ENCODE results near the gene RAD9A.

RAD9A gene

GRCh38 chr11:67434395-67434881 lies 42.7 kb downstream of the RAD9A start:
- DNase-seq (ENCODE audit: low read depth) = no peak
- no peak overlapping the region for H3K4me3 ChIP-seq (ENCODE audit: low read depth, low read length)

GRCh38 chr11:67435031-67435726 lies 43.4 kb downstream of the RAD9A start:
- H3K4me3 ChIP-seq (ENCODE audit: low read depth, low read length) = no peak overlapping the region
- no peak for DNase-seq (ENCODE audit: low read depth)

GRCh38 chr11:67435727-67436458 lies 44.1 kb downstream of the RAD9A start:
- no peak overlapping the region for H3K4me3 ChIP-seq (ENCODE audit: low read depth, low read length)
- no peak for DNase-seq (ENCODE audit: low read depth)

GRCh38 chr11:67436459-67437081 lies 44.8 kb downstream of the RAD9A start:
- no peak overlapping the region for H3K4me3 ChIP-seq (ENCODE audit: low read depth, low read length)
- DNase-seq (ENCODE audit: low read depth) = no peak

- DNase-seq (ENCODE audit: low read depth) = no peak
- H3K4me3 ChIP-seq (ENCODE audit: low read depth, low read length) = no peak within 1 kb of the TSS
Measured at GRCh38 chr11:67437082-67437808, 45.5 kb downstream of the RAD9A start, which contains the start of gene PTPRCAP. Gene PTPRCAP (minus strand): TSS chr11:67437682. CDS start chr11:67437619, 63 bp downstream.

- H3K4me3 ChIP-seq (ENCODE audit: low read depth, low read length) = no peak overlapping the region
- no peak for DNase-seq (ENCODE audit: low read depth)
Measured at GRCh38 chr11:67437809-67438157, 46.0 kb downstream of the RAD9A start.

GRCh38 chr11:67438158-67438902 lies 46.5 kb downstream of the RAD9A start:
- H3K4me3 ChIP-seq (ENCODE audit: low read depth, low read length) = no peak overlapping the region
- no peak for DNase-seq (ENCODE audit: low read depth)

- DNase-seq (ENCODE audit: low read depth) = no peak
- H3K4me3 ChIP-seq (ENCODE audit: low read depth, low read length) = no peak overlapping the region
Measured at GRCh38 chr11:67439321-67440228, 47.8 kb downstream of the RAD9A start.

GRCh38 chr11:67440229-67441097 lies 48.7 kb downstream of the RAD9A start:
- no peak overlapping the region for H3K4me3 ChIP-seq (ENCODE audit: low read depth, low read length)
- DNase-seq (ENCODE audit: low read depth) = no peak

- H3K4me3 ChIP-seq (ENCODE audit: low read depth, low read length) = no peak overlapping the region
- DNase-seq (ENCODE audit: low read depth) = no peak
Measured at GRCh38 chr11:67441098-67441563, 49.3 kb downstream of the RAD9A start.

GRCh38 chr11:67441731-67442351 lies 50.1 kb downstream of the RAD9A start:
- no peak for DNase-seq (ENCODE audit: low read depth)
- H3K4me3 ChIP-seq (ENCODE audit: low read depth, low read length) = no peak overlapping the region

- H3K4me3 ChIP-seq (ENCODE audit: low read depth, low read length) = peak overlapping the region; percentile 85
- DNase-seq (ENCODE audit: low read depth) = no peak
Measured at GRCh38 chr11:67442504-67443404, 51.0 kb downstream of the RAD9A start.

- no peak for DNase-seq (ENCODE audit: low read depth)
- no peak overlapping the region for H3K4me3 ChIP-seq (ENCODE audit: low read depth, low read length)
Measured at GRCh38 chr11:67445515-67445914, 53.7 kb downstream of the RAD9A start.

Data from skeletal muscle cell (primary cell).